Activated gamma-delta T cell treated with anti-CD3 and anti-CD28 coated beads, Interleukin-2, amount 50 U/mL, for 16 hours (primary cell): Measurements from ENCODE around the gene MAPK8IP1.
"Not testable (repeated sequence)": the region's sequence is repeated elsewhere in the genome, so short reads cannot be mapped to it uniquely, and the experiment has no call there.

ENCODE experiments used
- DNase-seq: peaks from one replicate; pipeline ENCODE4 v3.0.0-alpha.2; 2020; ENCODE audit warnings: low read depth

Gene MAPK8IP1

DNA sequence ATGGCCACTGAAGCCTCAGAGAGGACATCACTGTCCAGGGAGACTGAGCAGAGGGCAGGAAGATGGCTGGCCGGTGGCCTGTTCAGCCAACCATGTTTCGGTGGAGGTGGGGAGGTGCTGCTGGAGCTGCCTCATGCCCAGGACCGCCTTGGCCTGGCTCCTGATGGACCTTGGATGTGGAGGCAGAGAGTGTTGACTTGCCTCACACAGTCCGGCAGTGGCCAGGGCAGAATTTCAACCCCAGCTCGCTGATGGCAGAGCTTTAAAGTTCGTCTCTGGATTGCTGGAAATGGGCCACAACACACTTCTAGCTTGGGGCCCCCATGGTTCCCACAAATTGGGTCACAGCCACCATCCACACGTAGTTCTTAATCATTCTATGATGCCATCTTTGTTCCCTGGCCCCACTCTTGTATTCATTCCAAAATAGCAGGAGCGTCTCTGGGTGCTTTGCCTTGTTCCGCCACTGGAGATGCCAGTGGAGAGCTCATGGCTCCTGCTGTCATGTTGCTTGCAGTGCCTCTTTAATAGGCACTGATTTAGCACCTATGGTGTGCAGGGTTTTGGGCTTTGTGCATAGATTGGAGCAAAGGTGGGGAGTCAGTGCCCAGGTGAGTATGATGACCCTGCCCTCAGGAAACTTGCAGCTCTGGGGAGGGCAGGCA lies 5.6 kb downstream of the MAPK8IP1 start:
- no peak for DNase-seq

DNA sequence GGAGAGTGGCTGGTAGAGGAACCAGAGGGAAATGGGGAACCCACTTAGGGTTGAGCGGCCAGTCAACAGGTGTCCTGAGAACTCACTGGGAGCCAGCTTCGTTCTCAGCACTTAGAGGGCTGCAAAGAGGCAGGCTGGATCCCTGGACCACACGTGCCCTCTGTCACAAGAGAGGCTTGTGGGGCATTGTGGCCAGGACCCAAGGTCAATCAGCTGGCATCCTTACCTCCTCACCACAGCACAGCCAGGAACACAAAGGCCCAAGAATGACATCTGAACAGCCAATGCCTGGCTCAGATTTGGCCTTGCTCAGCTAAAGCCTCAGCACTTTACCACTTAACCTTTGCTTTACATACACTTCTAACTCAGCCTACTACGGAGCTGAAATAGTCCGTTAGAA lies 7.4 kb downstream of the MAPK8IP1 start:
- DNase-seq, result no peak

DNA sequence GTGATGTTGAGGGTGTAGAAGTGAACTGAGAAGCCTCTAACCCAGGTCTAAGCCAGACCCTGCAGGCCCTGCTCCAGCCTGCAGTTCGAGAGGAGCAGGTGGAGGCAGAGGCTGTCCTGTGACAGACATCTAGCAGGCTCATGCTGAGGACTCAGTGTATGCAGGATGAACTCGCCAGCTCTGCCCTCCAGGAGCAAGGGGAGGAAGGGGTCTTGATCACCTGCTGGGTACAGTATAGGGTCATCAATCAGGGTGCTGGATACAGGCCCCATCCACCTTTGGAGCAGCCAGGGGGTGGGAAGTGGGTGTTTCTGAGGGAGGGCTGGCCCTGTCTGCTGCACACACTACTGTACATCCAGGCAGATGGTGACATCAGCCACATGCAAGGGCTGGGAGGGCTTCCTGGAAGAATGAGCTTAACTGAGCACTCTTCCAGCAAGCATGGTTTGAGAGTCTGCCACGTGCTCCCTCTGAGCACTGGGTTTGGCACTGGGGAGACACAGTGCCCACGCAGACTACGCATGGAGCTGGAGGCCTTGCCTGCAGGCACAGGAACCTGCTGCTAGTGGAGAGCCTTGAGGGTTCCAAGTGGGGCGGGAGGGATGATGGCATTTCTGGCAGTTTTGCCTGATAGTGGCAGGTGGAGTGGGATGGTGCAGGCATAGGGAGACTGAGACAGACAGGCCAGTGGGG lies 9.2 kb downstream of the MAPK8IP1 start:
- DNase-seq, result no peak

DNA sequence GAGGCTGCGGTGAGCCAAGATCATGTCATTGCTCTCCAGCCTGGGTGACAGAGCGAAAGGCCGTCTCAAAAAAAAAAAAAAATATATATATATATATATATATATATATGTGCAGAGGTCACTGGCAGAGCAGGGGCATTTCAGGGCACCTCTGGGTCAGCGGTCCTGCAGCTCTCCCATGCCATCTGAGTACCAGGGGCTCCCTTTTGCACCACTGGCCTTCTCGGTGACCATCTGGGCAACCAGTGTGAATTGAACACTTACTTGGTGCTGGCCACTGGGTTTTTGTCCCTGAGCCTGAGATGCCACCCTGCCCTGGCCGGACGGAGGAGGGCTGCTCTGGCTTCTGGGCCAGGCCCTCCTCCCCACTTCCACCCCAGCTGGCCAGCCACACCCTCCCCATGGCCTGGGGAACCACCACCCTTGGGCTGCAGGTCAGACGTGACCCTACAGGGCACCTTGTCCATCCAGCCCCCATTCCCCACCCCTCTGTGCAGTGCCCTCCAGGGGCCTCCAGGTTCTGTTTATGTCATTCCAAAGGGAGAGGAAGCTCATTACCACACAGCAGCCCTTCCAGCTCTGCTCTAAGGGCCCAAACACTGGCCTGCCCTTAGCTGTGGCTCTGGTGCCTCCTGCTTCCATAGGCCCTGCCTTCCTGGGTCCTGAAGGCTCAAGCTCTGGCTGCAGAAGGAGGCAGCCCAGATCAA lies 10.3 kb downstream of the MAPK8IP1 start:
- no peak for DNase-seq

DNA sequence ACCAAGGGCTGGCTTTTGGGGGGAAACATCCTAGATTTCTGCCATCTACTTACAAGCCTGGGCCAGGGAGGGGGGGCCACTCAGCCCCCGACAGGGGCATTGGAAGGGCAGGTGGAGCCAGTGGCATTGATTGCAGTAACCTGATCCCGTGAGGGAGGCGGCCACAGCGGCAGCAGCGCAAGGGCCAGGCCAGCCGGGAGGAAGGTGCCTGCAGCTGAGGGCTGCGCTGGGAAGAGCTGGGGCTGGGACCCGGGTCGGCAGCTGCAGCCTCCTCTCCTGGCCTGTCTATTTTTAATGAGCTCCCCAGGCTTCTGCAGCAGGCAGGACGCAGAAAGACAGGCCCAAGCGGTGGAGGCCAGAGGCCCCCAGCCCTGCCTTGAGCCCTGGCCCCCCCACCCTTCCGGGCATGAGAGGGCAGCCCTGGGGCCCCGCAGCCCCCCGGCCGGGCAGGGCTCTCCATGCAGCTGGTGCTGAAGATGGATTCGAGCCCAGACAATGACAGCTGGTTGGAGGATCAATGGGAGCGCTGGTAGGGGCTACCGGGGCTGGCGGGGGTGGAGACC lies 11.1 kb downstream of the MAPK8IP1 start:
- no peak for DNase-seq

DNA sequence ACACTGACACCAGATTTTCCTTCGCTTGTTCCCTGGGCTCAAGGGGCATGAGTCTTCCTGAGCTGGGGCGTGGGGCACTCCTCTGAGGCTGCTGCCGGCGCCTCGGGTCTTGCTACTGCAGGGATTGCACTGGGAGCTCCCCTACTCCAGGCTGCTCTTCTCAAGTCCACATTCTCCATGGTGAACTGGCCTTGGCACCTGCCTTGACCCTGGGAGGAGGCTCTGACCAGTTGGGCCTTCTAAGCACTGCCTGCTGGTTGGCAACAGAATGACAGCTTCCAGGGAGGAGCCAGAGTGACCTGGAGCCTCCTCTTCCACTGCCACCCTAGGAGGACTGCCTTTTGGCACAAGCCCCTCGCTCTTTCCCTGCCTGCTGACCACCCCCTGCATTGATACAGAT lies 12.1 kb downstream of the MAPK8IP1 start:
- DNase-seq, result no peak

DNA sequence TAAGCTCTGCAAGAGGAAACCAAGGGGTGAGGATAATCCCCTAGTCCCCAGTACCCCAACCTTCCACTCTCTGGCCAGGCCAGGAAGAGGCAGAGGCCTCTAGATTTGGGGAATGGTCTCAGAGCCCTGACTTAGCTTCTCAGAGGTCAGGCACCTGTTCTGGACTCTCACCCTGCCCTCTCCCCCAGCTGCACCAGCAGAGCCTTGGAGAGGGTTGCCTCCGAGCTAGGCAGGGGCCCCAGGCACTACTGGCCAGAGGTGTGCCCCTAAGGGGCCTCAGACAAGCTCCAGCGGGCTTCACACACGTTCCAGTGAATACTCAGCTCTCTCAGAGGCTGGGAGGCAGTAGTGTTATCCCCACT lies 13.6 kb downstream of the MAPK8IP1 start:
- DNase-seq, result no peak

DNA sequence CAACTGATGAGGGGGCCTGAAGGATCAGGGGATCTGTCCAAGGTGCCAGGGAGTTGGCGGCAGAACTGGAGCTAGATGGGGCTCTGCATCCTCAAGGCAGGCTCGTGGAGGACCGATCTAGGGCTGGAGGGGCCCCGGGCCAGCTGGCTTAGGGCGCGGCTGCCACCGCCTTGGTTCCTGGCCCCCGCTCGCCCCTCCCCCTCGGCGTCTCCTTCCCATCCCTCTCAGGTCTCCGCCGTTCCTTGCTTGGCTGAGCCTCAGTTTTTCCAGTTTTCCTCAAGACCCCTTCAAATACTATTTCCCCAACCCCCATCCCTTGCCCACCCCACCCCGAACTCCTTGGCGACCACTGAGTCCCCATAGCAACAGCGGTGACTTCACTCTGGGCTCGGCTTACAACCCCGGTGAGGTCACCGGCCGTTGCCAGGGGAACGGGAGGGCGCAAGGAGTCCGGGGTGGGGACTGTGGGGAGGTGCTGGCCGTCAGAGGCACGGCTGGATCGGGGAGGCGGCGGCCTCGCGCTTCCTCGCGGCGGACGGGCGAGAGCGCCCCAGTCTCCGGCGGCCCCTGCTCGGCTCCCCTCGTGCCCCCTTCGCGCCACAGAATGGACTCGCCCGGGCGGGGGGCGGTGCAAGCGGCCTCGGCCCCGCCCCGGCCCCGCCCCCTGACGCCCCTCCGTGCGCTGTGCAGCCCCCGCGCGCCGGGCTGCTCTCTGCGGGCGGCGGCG lies 14.2 kb downstream of the MAPK8IP1 start:
- peak; percentile 54 for DNase-seq

DNA sequence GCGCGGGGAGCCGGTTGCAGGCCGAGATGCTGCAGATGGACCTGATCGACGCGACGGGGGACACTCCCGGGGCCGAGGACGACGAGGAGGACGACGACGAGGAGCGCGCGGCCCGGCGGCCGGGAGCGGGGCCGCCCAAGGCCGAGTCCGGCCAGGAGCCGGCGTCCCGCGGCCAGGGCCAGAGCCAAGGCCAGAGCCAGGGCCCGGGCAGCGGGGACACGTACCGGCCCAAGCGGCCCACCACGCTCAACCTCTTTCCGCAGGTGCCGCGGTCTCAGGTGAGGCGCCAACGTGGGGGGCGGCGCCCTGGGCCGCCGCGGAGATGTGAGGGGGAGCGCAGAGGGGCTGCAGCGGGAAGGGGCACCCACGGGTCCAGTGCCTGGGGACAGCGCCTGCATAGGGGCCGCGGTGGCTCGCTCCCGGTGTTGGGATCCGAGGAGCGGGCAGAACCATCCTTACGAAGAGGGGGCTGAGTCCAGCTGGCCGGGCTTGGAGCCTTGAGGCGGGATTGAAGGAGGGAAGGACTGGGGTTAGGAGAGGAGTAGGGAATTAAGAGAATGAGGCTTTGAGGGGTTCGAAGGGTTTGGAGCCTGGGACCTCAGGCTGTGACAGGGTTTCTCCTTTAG lies 14.8 kb downstream of the MAPK8IP1 start:
- DNase-seq, result not testable (repeated sequence)

DNA sequence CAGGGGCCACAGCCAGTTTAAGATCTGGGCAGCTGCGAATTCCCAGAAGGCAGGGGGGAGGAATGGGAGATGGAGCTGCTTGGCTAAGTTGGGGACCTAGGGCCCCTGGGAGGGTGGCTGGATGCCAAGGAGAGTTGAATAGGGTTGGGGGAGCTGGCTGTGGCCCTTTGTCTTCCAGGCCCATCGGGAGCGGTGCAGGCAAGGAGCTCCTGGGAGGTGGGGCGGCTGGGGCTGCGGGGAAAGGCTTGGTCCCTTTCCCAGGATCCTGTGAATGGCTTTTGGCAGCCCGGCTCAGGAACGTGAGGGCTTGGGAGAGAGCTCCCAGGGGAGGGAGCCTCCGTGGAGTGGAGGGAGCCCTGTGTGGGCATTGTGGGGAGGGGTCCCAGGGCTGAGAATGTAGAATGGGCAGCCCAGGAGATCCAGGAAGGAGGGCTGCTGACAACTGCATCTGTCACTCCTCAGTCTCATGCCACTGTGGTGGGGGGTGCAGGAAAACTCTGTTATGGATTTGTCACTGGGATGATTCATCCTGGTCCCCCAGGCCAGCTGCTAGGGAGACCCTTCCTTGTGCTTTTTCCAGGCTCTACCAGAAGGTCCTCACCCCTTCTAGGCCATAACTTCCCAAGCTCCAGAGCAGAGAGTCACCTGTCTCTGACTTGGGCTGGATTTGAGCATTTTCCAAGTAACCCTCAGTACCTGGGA lies 15.6 kb downstream of the MAPK8IP1 start:
- DNase-seq, result no peak

DNA sequence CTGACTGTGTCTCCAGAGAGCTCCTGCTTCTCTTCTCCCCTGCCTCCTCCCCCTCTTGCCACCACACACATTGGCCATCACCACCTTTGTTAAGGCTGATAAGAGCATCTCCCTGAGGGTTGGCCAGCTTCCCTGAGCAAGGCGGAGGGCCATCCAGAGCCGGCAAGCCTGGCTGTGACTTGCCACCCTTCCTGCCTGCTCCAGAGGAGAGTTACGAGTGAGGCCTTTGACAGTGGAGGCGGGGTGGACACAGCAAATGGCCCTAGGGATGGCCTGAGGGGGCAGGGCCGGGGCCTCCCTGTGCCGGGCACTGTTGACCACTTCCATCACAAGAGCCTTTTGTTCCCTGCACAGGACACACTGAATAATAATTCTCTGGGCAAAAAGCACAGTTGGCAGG lies 16.2 kb downstream of the MAPK8IP1 start:
- no peak for DNase-seq

DNA sequence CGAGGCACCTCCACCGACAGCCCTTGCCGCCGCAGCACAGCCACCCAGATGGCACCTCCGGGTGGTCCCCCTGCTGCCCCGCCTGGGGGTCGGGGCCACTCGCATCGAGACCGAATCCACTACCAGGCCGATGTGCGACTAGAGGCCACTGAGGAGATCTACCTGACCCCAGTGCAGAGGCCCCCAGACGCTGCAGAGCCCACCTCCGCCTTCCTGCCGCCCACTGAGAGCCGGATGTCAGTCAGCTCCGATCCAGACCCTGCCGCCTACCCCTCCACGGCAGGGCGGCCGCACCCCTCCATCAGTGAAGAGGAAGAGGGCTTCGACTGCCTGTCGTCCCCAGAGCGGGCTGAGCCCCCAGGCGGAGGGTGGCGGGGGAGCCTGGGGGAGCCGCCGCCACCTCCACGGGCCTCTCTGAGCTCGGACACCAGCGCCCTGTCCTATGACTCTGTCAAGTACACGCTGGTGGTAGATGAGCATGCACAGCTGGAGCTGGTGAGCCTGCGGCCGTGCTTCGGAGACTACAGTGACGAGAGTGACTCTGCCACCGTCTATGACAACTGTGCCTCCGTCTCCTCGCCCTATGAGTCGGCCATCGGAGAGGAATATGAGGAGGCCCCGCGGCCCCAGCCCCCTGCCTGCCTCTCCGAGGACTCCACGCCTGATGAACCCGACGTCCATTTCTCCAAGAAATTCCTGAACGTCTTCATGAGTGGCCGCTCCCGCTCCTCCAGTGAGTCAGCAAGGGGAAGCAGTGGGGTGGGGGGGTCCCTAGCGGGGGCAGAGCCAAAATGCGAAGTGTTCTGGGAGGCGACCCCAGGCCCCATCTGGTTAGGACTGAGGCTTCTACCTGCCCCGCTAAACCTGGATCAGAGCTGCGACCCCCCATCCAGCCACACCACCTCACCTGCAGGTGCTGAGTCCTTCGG lies 17.3 kb downstream of the MAPK8IP1 start:
- no peak for DNase-seq

DNA sequence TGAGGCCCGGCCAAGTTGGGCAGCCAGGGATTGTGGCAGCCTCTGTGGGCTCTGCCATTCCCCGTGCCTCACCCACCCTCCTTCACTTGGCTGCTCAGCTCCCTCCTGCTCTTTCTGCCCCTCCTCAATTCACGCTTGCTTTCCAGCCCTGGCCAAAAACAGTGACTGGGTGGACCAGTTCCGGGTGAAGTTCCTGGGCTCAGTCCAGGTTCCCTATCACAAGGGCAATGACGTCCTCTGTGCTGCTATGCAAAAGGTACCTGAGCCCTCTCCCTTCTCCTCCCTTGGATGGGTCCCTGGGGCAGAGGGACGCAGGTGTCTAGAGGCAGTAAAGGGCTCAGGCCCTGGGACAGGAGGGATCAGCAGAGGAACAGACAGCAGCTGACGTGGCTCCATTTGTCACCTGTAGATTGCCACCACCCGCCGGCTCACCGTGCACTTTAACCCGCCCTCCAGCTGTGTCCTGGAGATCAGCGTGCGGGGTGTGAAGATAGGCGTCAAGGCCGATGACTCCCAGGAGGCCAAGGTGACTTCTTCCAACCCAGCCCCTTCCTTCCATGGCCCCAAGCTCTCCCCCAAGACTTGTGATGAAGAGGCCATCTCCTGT lies 19.0 kb downstream of the MAPK8IP1 start:
- no peak for DNase-seq

DNA sequence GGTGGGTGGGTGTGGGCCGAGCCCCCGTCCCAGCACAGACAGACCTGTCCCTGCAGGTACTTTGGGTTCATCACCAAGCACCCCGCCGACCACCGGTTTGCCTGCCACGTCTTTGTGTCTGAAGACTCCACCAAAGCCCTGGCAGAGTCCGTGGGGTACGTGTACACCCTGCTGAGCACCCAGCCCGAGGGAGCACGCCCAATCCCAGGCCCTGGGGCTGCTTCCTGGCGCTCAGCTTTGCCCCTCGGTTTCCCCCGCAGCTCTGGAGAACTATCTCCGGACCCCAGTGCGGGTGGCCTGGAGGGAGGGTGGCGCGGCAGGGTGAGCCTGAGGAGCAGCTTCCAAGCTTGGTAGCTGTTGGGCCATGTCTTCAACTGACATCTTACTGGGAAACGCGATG lies 19.6 kb downstream of the MAPK8IP1 start:
- DNase-seq, result no peak

DNA sequence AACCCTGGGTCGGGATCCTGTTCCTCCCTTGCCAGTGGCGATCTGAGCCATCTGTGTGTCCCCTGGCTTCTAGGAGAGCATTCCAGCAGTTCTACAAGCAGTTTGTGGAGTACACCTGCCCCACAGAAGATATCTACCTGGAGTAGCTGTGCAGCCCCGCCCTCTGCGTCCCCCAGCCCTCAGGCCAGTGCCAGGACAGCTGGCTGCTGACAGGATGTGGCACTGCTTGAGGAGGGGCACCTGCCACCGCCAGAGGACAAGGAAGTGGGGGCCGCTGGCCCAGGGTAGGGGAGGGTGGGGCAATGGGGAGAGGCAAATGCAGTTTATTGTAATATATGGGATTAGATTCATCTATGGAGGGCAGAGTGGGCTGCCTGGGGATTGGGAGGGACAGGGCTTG lies 20.1 kb downstream of the MAPK8IP1 start:
- DNase-seq, result not testable (repeated sequence)

DNA sequence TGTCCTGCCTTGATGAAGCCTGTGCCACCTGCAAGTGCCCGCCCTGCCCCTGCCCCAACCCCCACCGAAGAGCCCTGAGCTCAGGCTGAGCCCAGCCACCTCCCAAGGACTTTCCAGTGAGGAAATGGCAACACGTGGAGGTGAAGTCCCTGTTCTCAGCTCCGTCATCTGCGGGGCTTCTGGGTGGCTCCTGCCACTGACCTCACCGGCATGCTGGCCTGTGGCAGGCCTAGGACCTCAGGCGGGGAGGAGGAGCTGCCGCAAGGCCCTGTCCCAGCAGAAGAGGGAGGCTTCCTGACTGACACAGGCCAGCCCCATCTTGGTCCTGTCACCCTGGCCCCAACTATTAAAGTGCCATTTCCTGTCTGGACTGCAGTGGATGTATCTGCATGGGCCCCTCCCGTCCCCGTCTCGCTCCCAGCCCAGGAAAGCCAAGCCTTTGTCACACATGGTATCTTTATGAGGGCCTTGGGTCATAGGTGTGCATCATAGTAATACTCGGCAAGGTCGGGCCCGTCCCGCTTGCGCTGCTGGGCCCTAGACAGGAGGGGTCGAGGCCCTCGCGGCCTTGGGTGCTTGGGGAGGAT lies 20.7 kb downstream of the MAPK8IP1 start:
- DNase-seq, result no peak

DNA sequence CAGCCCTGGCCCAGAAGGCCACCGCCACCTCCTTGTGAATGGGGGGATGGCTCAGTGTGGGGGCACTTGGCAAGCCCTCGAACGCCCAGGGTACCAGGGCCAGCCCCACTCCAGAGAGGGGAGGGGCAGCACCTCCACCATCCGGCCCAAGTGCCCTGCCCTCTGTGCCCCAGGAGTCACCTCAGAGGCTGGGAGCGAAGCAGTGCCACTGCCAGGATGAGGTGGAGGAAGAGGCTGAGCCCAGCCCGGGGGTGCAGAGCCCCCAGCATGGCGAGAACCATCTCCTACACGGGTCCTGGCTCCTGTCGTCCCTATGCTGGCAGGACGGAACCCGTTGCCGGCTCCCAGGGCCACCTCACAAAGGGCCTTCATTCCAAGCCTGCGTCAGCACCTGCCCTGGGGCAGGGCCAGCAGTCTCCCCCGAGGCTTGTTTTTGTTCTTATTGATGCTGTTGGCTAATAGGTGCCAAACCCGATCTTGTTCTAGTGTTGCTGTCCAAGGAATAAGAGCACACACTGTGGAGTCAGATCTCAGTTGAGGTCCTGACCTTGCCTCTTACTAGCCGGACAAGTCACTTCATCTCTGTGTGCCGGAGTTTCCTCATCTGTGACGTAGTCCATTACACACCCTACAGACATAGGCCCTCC lies 21.6 kb downstream of the MAPK8IP1 start, which contains the start of gene FREY1:
Gene FREY1, minus strand, starts transcription at position 307 of the 647 bp plus-strand sequence. Its CDS starts 26 bp downstream, at position 281.
- no peak for DNase-seq

DNA sequence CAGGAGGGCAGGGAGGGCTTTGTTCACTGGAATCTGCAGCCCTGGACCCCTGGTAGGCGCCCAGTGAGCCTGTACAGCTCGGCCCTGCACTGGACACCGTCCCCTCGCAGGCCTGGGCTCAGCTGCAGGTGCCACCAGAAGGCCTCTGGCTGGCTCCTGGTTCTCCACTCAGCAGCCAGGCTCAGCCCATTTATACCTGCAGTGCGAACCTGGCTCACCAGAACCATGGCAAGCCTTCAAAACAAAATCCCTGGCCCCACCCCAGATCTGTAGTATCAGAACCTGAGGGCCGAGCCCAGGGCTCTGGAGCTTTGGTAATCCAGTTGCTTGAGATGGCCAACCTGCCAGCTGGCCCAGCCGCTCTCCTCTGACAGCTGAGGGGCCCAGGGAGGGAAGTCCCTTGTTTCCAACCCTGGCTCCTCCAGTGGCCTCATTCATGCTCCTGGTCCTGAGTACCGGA lies 22.5 kb downstream of the MAPK8IP1 start:
- no peak for DNase-seq
